NCI-H82 (cell line): ENCODE results near the gene RPL12.

Experiments
- DNase-seq: peaks from one replicate; lab custom pipeline; 2025; lab: John Stamatoyannopoulos, UW

The RPL12 gene

GRCh38 chr9:127450830-127451607 lies at the start of gene RPL12, which contains the start of gene LRSAM1:
TSS of gene RPL12 (minus strand) at chr9:127451406. CDS start at chr9:127451317, 89 bp downstream.
TSS of gene LRSAM1 (plus strand) at chr9:127451510. CDS start at chr9:127454528, 3,018 bp downstream.
- peak; percentile 96 for DNase-seq

GRCh38 chr9:127500862-127501261 lies 49.7 kb upstream of the RPL12 start:
- DNase-seq, result no peak

GRCh38 chr9:127500399-127500798 lies 49.2 kb upstream of the RPL12 start:
- peak; percentile 26 for DNase-seq

- DNase-seq, result no peak
Observed at GRCh38 chr9:127498298-127498697, 47.1 kb upstream of the RPL12 start.

GRCh38 chr9:127497656-127498290 lies 46.6 kb upstream of the RPL12 start:
- DNase-seq, result no peak

- DNase-seq, result no peak
Observed at GRCh38 chr9:127496974-127497373, 45.8 kb upstream of the RPL12 start.

- DNase-seq, result peak; percentile 54
Observed at GRCh38 chr9:127495884-127496555, 44.8 kb upstream of the RPL12 start.

- no peak for DNase-seq
Observed at GRCh38 chr9:127494304-127494702, 43.1 kb upstream of the RPL12 start.

GRCh38 chr9:127493592-127494303 lies 42.5 kb upstream of the RPL12 start:
- no peak for DNase-seq

- no peak for DNase-seq
Observed at GRCh38 chr9:127492616-127493015, 41.4 kb upstream of the RPL12 start.

GRCh38 chr9:127491516-127491915 lies 40.3 kb upstream of the RPL12 start:
- DNase-seq, result no peak

GRCh38 chr9:127490535-127491230 lies 39.5 kb upstream of the RPL12 start:
- no peak for DNase-seq

GRCh38 chr9:127489471-127490115 lies 38.4 kb upstream of the RPL12 start:
- peak; percentile 63 for DNase-seq

GRCh38 chr9:127488946-127489345 lies 37.7 kb upstream of the RPL12 start:
- DNase-seq, result no peak

- DNase-seq, result no peak
Observed at GRCh38 chr9:127485995-127486394, 34.8 kb upstream of the RPL12 start.

- DNase-seq, result no peak
Observed at GRCh38 chr9:127482662-127483061, 31.5 kb upstream of the RPL12 start.

- no peak for DNase-seq
Observed at GRCh38 chr9:127479507-127480081, 28.4 kb upstream of the RPL12 start.

- no peak for DNase-seq
Observed at GRCh38 chr9:127474592-127474991, 23.4 kb upstream of the RPL12 start.

GRCh38 chr9:127473932-127474331 lies 22.7 kb upstream of the RPL12 start:
- DNase-seq, result no peak

- no peak for DNase-seq
Observed at GRCh38 chr9:127473501-127473900, 22.3 kb upstream of the RPL12 start.

- DNase-seq, result no peak
Observed at GRCh38 chr9:127470662-127471061, 19.5 kb upstream of the RPL12 start.
